HepG2 (cell line): ENCODE data around the gene ZBTB45. TPM values are rescaled to one million over a fixed set of nuclear protein-coding genes. Genes with fewer than 3 reads are reported as not detected.

Source experiments
- BHLHE40 ChIP-seq: IDR thresholded peaks from 2 replicates; pipeline ENCODE4 v1.6.1; 2011; ENCODE audit warnings: low read length, improper control_type of control experiment
- DNMT1 ChIP-seq: sonication (generic); formaldehyde crosslinking; IDR thresholded peaks from 2 replicates; pipeline ENCODE4 v1.5.1; 2020; ENCODE audit warnings: mild to moderate bottlenecking, missing genetic modification reagents
- HIC2 ChIP-seq: sonication (generic); formaldehyde crosslinking; IDR thresholded peaks from 2 replicates; pipeline ENCODE4 v1.9.0; 2022; ENCODE audit warnings: low read depth, missing genetic modification reagents
- MXI1 ChIP-seq: IDR thresholded peaks from 3 replicates; pipeline ENCODE4 v1.6.1; 2012; ENCODE audit warnings: low read depth, low read length, inconsistent platforms, borderline replicate concordance
- NCOA1 ChIP-seq: sonication (generic); formaldehyde crosslinking; IDR thresholded peaks from 2 replicates; pipeline ENCODE4 v1.9.0; 2021; ENCODE audit warnings: missing genetic modification reagents
- NFYC ChIP-seq: IDR thresholded peaks from 2 replicates; pipeline ENCODE4 v1.6.1; 2016; ENCODE audit warnings: missing genetic modification reagents, missing compliant biosample characterization
- NR1H2 ChIP-seq: sonication (generic); formaldehyde crosslinking; IDR thresholded peaks from 2 replicates; pipeline ENCODE4 v1.8.1; 2022; ENCODE audit warnings: low read depth, missing genetic modification reagents, borderline replicate concordance
- POLR2A ChIP-seq, 2 experiments: IDR thresholded peaks; 2 replicates each; pipeline ENCODE4 v1.6.1; 2011; ENCODE audit warnings: low read depth in 2 of 2, low read length in 2 of 2, mild to moderate bottlenecking in 1 of 2, moderate library complexity in 1 of 2; ENCODE audit not compliant: insufficient read depth in 1 of 2
- SATB2 ChIP-seq: sonication (generic); formaldehyde crosslinking; IDR thresholded peaks from 2 replicates; pipeline ENCODE4 v1.5.0; 2020; ENCODE audit warnings: missing genetic modification reagents
- SMARCC2 ChIP-seq: fragments of 450-650 bp; IDR thresholded peaks from 2 replicates; pipeline ENCODE4 v1.6.1; 2017; ENCODE audit warnings: antibody characterized with exemption, mild to moderate bottlenecking
- SYNCRIP ChIP-seq: fragments of 200-400 bp; formaldehyde crosslinking; IDR thresholded peaks from 2 replicates; pipeline ENCODE4 v1.6.1; 2018; ENCODE audit warnings: mild to moderate bottlenecking, low read depth, low read length; ENCODE audit not compliant: insufficient read depth
- TFDP1 ChIP-seq: IDR thresholded peaks from 2 replicates; pipeline ENCODE4 v1.6.1; 2016; ENCODE audit warnings: missing compliant biosample characterization, missing genetic modification reagents, borderline replicate concordance
- ZFP37 ChIP-seq: sonication (generic); formaldehyde crosslinking; IDR thresholded peaks from 2 replicates; pipeline ENCODE4 v1.4.0; 2020; ENCODE audit warnings: missing genetic modification reagents, borderline replicate concordance
- ZNF264 ChIP-seq: sonication (generic); formaldehyde crosslinking; IDR thresholded peaks from 2 replicates; pipeline ENCODE4 v1.4.0; 2020; ENCODE audit warnings: missing genetic modification reagents
- ZNF282 ChIP-seq: fragments of 450-650 bp; IDR thresholded peaks from 2 replicates; pipeline ENCODE4 v1.6.1; 2018; ENCODE audit not compliant: partially characterized antibody
- ZNF30 ChIP-seq: sonication (generic); formaldehyde crosslinking; IDR thresholded peaks from 2 replicates; pipeline ENCODE4 v1.5.0; 2020; ENCODE audit warnings: mild to moderate bottlenecking, missing genetic modification reagents
- ZNF33A ChIP-seq: sonication (generic); formaldehyde crosslinking; IDR thresholded peaks from 2 replicates; pipeline ENCODE4 v1.5.1; 2020; ENCODE audit warnings: missing genetic modification reagents, mild to moderate bottlenecking, moderate library complexity, borderline replicate concordance
- ZNF550 ChIP-seq: sonication (generic); formaldehyde crosslinking; IDR thresholded peaks from 2 replicates; pipeline ENCODE4 v1.4.0; 2020; ENCODE audit warnings: mild to moderate bottlenecking, missing genetic modification reagents, borderline replicate concordance
- ZNF687 ChIP-seq: sonication (generic); formaldehyde crosslinking; IDR thresholded peaks from 2 replicates; pipeline ENCODE4 v1.5.1; 2020; ENCODE audit warnings: mild to moderate bottlenecking, missing genetic modification reagents, moderate library complexity
- ZNF704 ChIP-seq: sonication (generic); formaldehyde crosslinking; IDR thresholded peaks from 2 replicates; pipeline ENCODE4 v1.8.1; 2023; ENCODE audit warnings: mild to moderate bottlenecking, inconsistent platforms, moderate library complexity, missing genetic modification reagents, borderline replicate concordance
- ZNF841 ChIP-seq: sonication (generic); formaldehyde crosslinking; IDR thresholded peaks from 2 replicates; pipeline ENCODE4 v1.8.1; 2023; ENCODE audit warnings: missing genetic modification reagents, borderline replicate concordance
- ZSCAN30 ChIP-seq: sonication (generic); formaldehyde crosslinking; IDR thresholded peaks from 2 replicates; pipeline ENCODE4 v1.5.0; 2020; ENCODE audit warnings: mild to moderate bottlenecking, missing genetic modification reagents
- polyA plus RNA-seq, 8 experiments: library from polyadenylated mRNA; depleted of rRNA in 3 of 8; stranded (reverse) in 7 of 8; unstranded in 1 of 8; fragments of >200 nt; fragmentation: Illumina TruSeq in 4 of 8; extraction: Trizol in 4 of 8; gene quantifications; 2 replicates each; pipeline versions ENCODE4 v1.2.1 to v1.2.3, GENCODE V29; 2011 to 2016; ENCODE audit warnings: low read depth in 4 of 8, missing spikeins in 1 of 8, mixed read lengths in 1 of 8; ENCODE audit not compliant: insufficient read depth in 1 of 8
- total RNA-seq, 5 experiments: library from RNA; depleted of rRNA; stranded (reverse); fragments of >200 nt; fragmentation: Illumina TruSeq; extraction: Trizol; gene quantifications; 2 replicates each; pipeline ENCODE4 v1.2.3, GENCODE V29; 2016; ENCODE audit warnings: low read depth in 1 of 5

The ZBTB45 gene
- total and polyA plus RNA-seq, 2 of the 13 experiments (the other 11 are each of a cell fraction or from before 2014, with no cell fraction given), result 3.0 to 3.7 TPM

DNA sequence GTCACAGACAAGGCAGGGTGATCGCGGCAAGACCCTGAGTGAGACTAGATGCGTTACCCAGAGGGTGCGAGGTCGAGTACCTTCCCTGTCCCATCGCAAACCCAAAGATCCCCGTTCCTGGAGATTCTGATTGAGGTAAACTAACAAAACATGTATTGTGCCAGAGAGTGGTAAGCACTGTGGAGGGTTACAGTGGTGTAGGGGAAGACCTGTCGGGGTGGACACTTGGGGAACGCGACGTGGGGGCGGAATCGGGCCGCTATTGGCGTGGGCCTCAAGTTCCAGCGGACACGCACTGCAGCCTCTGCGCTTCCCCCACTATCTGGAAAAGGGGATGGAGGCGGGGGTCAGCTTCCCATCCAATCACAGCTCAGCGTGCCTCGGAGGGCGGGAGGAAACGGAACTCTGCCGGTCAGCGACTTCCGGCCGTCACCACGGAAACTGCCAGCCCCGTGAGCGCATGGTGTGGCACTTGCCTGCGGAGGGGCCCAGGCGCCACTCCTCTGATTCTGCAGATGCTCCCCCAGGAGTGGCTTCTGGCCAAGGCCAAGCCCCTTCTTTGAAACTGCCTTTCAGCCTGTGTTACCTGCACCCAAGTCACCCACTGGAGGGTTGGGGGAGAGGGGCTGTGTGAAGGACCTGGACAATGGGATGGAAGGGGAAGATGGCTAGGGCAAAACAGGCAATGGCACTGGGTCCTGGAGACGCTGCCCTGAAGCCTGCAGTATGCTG is 39.8 kb upstream of the ZBTB45 start (continued):
- TF ChIP-seq HIC2 (CRISPR knock-in tag) (peak; percentile 52; the same call in 1 of the 2 replicates), NR1H2 (no peak), DNMT1 (CRISPR knock-in tag) (no peak), ZSCAN30 (CRISPR knock-in tag) (peak; percentile 66; the same call in 1 of the 2 replicates), ZFP37 (CRISPR knock-in tag) (no peak; the same call in 1 of the 2 replicates), ZNF264 (CRISPR knock-in tag) (no peak), ZNF687 (peak; percentile 95), SYNCRIP (no peak), TFDP1 (CRISPR knock-in tag) (peak; percentile 95), ZNF282 (no peak), ZNF33A (CRISPR knock-in tag) (no peak; the same call in 1 of the 2 replicates), NFYC (peak; percentile 86), POLR2A (IDR thresholded peaks at IDR 0.05; ENCODE audit: insufficient read depth in 1 of 2, low read depth in 2 of 2, low read length in 2 of 2) (peak; percentile 93 to 96), MXI1 (peak; percentile 98; the same call in 2 of the 3 replicates), ZNF550 (CRISPR knock-in tag) (no peak), SATB2 (CRISPR knock-in tag) (no peak), ZNF841 (CRISPR knock-in tag) (no peak), NCOA1 (CRISPR knock-in tag) (0 out of 2 replicates have a peak, but pooled peaks have one; percentile 38), BHLHE40 (no peak), ZNF704 (CRISPR knock-in tag) (no peak; the same call in 1 of the 2 replicates), ZNF30 (0 out of 2 replicates have a peak, but pooled peaks have one; percentile 17), SMARCC2 (no peak)
